Spleen (tissue), 7 donors: ENCODE data around the gene TBC1D9.

Source experiments
- CTCF ChIP-seq, 11 experiments: fragments of 200-600 bp in 7 of 11; fragments of 450-650 bp in 4 of 11; sonication (generic) in 4 of 11; IDR thresholded peaks in 8 of 11; conservative IDR thresholded peaks in 3 of 11; 1 replicate in 7 of 11; 2 replicates in 4 of 11; pipeline versions ENCODE4 v1.4.0 to v1.8.0; 2016 to 2021; ENCODE audit warnings: antibody characterized with exemption in 11 of 11, inconsistent platforms in 4 of 11, mild to moderate bottlenecking in 1 of 11
- POLR2A ChIP-seq, 3 donors: fragments of 450-650 bp; IDR thresholded peaks; one replicate each; pipeline ENCODE4 v1.5.1; 2017; ENCODE audit warnings: antibody characterized with exemption in 3 of 3, mild to moderate bottlenecking in 1 of 3
- donor health status: DM: no; HTN: no; CAD: no; lungs with moderate emphysema.
- donor health status: DM: no; HTN: no; CAD: no.
- donor health status: DM: no; HTN: no; CAD: no.

- TF ChIP-seq CTCF (IDR thresholded peaks at IDR 0.05 in 8 of 11, conservative IDR thresholded peaks at IDR 0.05 in 3 of 11) (no peak), POLR2A (IDR thresholded peaks at IDR 0.05) (no peak)
These were observed 18.0 kb downstream of the TBC1D9 start for GRCh38 chr4:140738139-140738538.
